CD4-positive, alpha-beta T cell treated with Interleukin-2 at 100 ng/mL for 4 hours (primary cell): ENCODE data around the gene RGS19.
A peak's percentile ranks its signal among the peaks of the same experiment; 100 is the strongest.

Experiments used
- DNase-seq: peaks from one replicate; pipeline ENCODE4 v3.0.0-alpha.2; 2020; ENCODE audit warnings: low spot score

RGS19 gene

DNA sequence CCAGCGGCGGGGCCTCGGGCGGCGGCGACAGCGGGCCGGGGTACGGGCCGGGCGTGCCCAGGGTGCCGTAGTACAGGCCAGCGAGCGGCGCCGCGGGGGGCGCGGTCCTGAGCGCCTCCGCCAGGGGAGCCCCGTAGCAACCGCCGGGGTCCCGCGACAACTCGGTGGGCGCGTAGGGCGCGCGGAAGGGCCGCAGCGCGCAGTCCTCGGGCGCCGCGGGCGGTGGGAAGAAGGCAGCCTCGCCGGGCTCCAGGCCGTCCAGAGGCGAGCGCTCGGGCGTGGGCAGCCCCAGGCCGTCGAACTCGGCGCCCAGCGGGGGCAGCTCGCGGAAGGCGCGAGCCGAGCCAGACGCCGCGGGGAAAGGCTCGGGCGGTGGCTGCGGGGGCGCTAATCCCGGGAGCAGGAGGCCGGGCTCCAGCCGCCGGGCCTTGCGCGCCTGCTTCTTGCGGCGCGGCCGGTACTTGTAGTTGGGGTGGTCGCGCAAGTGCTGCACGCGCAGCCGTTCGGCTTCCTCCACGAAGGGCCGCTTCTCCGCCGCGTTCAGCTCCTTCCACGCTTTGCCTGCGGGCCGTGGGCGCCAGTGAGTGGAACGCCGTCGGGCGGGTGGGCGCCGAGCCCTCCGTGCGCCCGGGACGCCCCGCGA is 30.8 kb downstream of the RGS19 start:
- DNase-seq, result no peak

- DNase-seq, result no peak
These were observed 31.3 kb downstream of the RGS19 start for GRCh38 chr20:64047968-64048401.

GRCh38 chr20:64047046-64047389 is 32.3 kb downstream of the RGS19 start:
- no peak for DNase-seq

GRCh38 chr20:64045346-64046011 is 33.8 kb downstream of the RGS19 start:
- DNase-seq, result no peak

- DNase-seq, result no peak
These were observed 34.7 kb downstream of the RGS19 start for GRCh38 chr20:64044484-64045247.

- DNase-seq, result no peak
These were observed 35.5 kb downstream of the RGS19 start for GRCh38 chr20:64043768-64044167.

DNA sequence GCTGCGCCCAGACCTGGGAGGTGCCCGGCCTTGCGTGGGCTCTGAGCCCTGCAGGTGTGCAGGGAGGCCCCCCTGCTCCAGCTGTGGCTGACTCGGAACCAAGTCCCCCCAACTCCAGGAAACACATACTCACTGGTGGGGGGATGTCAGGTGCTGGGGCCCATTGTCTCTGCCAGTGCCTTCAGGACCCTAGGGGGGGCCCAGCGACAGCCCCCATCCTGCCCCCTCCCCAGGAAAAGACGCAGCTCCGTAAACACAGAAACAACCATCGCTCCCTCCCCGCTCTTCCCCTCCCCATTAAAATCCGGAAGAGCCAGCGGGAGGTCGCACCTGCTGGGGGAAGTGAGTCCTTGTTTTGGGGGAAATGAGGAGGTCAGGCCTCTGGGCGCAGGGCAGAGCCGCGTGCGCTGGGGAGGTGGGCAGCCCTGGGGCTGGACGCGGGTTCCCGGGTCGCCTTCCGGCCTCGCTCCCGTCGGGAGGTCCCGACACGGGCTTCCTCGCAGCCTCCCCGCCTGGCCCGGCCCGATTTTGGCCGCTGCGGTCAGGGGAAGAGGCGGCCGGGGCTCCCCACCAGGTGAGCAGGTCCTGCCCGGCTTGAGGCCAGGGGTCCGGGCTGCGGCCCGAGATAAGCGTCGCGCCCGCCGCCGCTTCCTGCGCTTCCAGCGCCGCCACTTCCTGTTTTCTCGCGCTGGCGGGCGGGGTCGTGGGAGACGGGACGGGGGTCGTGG is 37.1 kb downstream of the RGS19 start:
- no peak for DNase-seq

DNA sequence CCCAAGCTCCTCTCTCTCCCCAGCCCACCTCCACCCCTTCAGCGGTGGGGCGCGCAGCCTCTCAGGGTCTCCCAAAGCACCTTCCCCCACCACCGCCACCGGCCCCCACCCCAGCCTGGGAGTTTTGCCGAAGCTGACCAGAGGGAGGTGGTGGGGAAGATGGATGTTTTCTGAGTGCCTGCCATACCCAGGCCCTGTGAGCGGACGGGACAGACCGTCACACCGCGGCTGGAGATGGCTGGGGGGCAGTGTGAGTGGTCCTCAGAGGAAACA is 37.6 kb downstream of the RGS19 start:
- DNase-seq, result no peak

- DNase-seq, result no peak
These were observed 38.1 kb downstream of the RGS19 start for GRCh38 chr20:64041040-64041780.

DNA sequence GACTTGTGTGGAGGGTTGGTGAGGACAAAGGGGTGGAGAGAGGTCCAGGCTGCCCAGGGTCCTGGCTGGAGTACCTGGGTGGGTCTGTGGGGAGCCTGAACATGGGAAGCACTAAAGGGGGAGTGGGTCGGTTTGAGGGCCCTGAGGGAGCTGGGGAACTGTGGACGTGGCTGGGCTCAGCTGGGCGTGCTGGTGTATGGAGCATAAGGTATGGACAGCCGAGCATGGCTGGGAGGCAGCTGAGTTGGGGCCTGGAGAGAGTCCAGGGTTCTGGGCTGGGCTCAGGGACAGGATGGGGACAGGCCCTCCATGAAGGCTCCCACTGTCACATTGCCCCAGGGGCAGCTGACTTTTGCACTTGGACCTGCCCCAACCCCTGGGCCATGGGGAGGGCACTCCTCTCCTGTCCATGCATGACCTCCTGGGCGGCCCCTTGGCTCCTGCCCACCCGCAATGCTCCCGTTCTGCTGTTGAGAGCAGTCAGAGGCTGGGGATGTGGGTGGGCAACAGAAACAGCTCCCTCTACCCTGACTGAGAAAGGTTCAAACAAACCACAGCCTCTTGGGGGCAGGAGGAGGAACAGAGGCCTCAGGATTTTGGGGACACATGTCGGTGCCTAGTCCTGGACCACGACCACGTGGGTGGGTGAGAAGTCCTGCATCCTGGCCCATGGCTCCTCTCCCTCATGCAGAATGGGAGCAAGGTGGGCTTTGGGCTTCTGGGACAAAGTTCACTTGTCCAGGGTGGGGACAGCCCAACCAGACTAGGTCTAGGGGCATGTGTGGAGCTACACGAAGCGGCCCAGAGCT is 38.9 kb downstream of the RGS19 start:
- DNase-seq, result no peak

GRCh38 chr20:64039293-64040160 is 39.8 kb downstream of the RGS19 start:
- no peak for DNase-seq

GRCh38 chr20:64038565-64039292 is 40.6 kb downstream of the RGS19 start:
- DNase-seq, result peak; percentile 75

GRCh38 chr20:64038224-64038564 is 41.1 kb downstream of the RGS19 start:
- DNase-seq, result no peak

DNA sequence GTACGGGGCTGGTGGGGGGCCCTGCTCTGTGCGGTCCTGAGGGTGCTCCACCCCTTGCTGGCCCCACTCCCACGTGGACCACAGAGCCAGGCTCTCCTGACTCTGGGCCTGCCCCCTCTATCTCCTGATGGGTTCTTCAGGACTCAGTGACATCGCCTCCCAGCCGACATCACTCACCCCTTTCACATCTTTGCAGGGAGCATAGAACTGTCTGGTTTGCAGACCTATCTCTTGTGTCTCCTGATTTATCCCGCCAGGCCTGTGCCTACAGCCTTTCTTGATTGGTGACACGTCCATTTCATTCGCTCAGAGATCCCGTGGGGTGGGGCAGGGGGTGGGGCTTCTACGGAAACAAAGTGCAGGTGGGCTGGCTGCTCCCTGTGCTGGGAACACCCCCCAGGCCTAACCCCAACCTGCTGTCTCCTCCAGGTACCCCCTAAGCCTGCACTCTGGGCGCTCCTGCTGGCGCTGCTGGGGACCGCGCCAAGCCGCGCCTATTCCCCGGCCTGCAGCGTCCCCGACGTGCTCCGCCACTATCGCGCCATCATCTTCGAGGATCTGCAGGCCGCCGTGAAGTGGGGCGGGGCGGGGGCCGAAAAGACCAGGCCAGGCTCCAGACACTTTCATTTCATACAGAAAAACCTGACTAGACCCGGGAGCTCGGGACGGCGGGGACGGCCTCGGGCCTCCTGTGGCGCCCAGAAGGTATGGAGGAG is 41.7 kb downstream of the RGS19 start:
- no peak for DNase-seq

DNA sequence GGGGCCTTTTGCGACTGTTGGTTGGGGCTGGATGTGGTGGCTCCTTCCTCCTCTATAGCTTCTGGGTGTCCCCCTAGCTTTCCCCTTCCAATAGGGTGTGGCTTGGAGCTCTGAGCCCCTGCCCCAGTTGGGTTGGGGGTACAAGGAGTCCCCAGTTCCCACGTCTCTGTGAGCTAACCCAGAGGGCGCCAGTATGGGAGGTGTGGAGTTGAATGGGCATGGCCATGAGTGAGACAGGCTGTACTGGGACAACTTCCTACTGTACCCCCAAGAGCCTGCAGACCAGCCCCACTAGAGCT is 42.2 kb downstream of the RGS19 start:
- DNase-seq, result no peak

DNA sequence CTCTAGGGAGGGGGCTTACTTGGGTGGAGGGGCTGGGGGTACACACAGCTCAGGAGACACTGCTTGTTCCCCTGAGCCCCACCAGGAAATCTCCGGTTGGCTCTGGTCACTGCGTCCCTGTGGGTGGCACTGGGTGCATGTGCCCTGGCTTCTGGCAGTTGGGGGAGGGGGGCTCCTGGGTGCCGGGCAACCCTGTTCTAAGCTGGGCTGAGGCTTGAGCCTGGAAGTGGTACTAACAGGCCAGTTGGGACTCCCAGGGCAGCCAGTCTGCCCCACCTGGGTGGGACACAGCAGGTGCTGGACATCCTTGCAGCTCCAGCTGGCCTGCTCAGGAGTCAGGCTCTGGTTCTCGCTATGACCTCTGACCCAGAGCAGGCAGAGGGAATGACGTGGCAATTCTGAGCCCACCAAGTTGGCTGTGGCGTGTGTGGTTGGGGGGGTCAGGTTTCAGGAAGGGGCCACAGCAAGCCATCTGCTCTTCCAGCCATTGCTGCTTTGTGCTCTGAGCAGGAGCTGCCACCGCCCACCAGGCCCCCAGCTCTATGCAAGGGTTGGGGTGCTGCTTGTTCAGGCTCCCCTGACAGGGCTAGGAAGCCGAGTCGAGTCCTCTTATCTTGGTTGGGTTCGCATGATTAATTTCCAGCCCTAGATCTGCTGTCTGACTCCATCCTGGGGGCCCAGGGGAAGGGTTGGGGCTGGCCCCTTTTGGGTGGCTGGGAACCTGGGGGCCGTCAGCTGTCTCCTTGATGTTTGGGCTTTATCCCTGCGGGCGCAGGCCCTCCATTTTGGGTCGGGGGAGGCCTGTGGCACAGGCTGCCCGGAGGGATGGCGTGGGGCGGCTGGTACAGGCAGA is 42.7 kb downstream of the RGS19 start:
- DNase-seq, result no peak

GRCh38 chr20:64035933-64036345 is 43.4 kb downstream of the RGS19 start, which contains the start of gene C20orf204:
Gene C20orf204, plus strand, starts transcription at chr20:64036182. Its CDS starts 142 bp downstream, at chr20:64036324.
- no peak for DNase-seq
